Measurements from ENCODE around the gene GFER. TPM values are rescaled to one million over a fixed set of nuclear protein-coding genes. Genes with fewer than 3 reads are reported as not detected.

Gene GFER
- total RNA-seq, 1 experiment from 2014 or later = 58.5 TPM

DNA sequence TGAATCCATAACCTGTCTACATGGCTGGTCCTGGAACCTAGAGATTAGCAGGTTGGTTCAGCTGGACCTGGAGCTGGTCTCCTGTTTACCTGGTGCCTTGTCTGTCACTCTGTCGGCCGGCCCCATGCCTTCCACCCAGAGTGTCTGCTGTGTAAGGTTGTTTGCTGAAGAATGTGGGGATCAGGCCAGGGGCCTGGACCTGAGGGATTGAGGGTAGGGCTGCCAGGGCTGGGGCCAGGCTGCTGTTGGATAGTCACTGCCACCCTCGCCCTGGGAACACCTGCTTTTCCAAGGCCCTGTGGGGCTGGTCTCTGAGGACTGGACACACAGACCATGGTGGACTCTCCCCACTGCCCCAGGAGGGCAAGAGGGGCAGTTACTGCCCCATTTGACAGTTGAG lies 44.2 kb downstream of the GFER start:
- Mint-ChIP-seq H3K27me3 (ENCODE audit: low read depth) (peaks cover 26% of the 10 kb centered on the region), H3K4me1 (peaks cover 8% of the 10 kb centered on the region), H3K4me3 (peak overlapping the region; percentile 75), H3K27ac (no peak overlapping the region), H3K36me3 (no peaks in the 10 kb centered on the region), H3K9me3 (no peaks in the 10 kb centered on the region)
- no peak for TF ChIP-seq NR2C2 (CRISPR knock-in tag; IDR thresholded peaks at IDR 0.05)
- TF ChIP-seq, protein P1, sequence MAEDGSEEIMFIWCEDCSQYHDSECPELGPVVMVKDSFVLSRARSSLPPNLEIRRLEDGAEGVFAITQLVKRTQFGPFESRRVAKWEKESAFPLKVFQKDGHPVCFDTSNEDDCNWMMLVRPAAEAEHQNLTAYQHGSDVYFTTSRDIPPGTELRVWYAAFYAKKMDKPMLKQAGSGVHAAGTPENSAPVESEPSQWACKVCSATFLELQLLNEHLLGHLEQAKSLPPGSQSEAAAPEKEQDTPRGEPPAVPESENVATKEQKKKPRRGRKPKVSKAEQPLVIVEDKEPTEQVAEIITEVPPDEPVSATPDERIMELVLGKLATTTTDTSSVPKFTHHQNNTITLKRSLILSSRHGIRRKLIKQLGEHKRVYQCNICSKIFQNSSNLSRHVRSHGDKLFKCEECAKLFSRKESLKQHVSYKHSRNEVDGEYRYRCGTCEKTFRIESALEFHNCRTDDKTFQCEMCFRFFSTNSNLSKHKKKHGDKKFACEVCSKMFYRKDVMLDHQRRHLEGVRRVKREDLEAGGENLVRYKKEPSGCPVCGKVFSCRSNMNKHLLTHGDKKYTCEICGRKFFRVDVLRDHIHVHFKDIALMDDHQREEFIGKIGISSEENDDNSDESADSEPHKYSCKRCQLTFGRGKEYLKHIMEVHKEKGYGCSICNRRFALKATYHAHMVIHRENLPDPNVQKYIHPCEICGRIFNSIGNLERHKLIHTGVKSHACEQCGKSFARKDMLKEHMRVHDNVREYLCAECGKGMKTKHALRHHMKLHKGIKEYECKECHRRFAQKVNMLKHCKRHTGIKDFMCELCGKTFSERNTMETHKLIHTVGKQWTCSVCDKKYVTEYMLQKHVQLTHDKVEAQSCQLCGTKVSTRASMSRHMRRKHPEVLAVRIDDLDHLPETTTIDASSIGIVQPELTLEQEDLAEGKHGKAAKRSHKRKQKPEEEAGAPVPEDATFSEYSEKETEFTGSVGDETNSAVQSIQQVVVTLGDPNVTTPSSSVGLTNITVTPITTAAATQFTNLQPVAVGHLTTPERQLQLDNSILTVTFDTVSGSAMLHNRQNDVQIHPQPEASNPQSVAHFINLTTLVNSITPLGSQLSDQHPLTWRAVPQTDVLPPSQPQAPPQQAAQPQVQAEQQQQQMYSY (CRISPR knock-in tag; IDR thresholded peaks at IDR 0.05) = no peak
- no peak for TF ChIP-seq AR (CRISPR knock-in tag; IDR thresholded peaks at IDR 0.05)
- TF ChIP-seq, protein P2, sequence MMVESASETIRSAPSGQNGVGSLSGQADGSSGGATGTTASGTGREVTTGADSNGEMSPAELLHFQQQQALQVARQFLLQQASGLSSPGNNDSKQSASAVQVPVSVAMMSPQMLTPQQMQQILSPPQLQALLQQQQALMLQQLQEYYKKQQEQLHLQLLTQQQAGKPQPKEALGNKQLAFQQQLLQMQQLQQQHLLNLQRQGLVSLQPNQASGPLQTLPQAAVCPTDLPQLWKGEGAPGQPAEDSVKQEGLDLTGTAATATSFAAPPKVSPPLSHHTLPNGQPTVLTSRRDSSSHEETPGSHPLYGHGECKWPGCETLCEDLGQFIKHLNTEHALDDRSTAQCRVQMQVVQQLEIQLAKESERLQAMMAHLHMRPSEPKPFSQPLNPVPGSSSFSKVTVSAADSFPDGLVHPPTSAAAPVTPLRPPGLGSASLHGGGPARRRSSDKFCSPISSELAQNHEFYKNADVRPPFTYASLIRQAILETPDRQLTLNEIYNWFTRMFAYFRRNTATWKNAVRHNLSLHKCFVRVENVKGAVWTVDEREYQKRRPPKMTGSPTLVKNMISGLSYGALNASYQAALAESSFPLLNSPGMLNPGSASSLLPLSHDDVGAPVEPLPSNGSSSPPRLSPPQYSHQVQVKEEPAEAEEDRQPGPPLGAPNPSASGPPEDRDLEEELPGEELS (CRISPR knock-in tag; IDR thresholded peaks at IDR 0.05) = no peak
- TF ChIP-seq ATF3 (CRISPR knock-in tag; conservative IDR thresholded peaks at IDR 0.05) = no peak
- TF ChIP-seq ARID4B (CRISPR knock-in tag; IDR thresholded peaks at IDR 0.05; ENCODE audit: borderline replicate concordance) = no peak
- no peak for TF ChIP-seq ZNF396 (CRISPR knock-in tag; IDR thresholded peaks at IDR 0.05; ENCODE audit: borderline replicate concordance)
- TF ChIP-seq, protein P3, sequence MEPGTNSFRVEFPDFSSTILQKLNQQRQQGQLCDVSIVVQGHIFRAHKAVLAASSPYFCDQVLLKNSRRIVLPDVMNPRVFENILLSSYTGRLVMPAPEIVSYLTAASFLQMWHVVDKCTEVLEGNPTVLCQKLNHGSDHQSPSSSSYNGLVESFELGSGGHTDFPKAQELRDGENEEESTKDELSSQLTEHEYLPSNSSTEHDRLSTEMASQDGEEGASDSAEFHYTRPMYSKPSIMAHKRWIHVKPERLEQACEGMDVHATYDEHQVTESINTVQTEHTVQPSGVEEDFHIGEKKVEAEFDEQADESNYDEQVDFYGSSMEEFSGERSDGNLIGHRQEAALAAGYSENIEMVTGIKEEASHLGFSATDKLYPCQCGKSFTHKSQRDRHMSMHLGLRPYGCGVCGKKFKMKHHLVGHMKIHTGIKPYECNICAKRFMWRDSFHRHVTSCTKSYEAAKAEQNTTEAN (CRISPR knock-in tag; IDR thresholded peaks at IDR 0.05) = no peak
- TF ChIP-seq, protein P4, sequence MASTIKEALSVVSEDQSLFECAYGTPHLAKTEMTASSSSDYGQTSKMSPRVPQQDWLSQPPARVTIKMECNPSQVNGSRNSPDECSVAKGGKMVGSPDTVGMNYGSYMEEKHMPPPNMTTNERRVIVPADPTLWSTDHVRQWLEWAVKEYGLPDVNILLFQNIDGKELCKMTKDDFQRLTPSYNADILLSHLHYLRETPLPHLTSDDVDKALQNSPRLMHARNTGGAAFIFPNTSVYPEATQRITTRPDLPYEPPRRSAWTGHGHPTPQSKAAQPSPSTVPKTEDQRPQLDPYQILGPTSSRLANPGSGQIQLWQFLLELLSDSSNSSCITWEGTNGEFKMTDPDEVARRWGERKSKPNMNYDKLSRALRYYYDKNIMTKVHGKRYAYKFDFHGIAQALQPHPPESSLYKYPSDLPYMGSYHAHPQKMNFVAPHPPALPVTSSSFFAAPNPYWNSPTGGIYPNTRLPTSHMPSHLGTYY (CRISPR knock-in tag; IDR thresholded peaks at IDR 0.05) = no peak
- CTCF ChIA-PET = interaction anchor here (0.9 to 2.3 kb wide), 4 partner anchors 12 to 112 kb away, joined by 3 to 16 read pairs (median 8); no protein-coding TSS in a partner anchor
- DNase-seq (ENCODE audit: low spot score) = no peak
- POLR2A ChIA-PET = no interaction called here
- ATAC-seq = no peak
